Fibroblast of skin of left quadriceps (primary cell): ENCODE results near the gene AGTRAP.
A peak's percentile ranks its signal among the peaks of the same experiment; 100 is the strongest.

Experiments
- DNase-seq, 2 experiments: peaks; one replicate each; pipeline ENCODE4 v3.0.0-alpha.2; 2013; ENCODE audit warnings: low read depth in 2 of 2

AGTRAP gene

GRCh38 chr1:11735854-11736745 is at the start of gene AGTRAP:
AGTRAP (plus strand) TSS chr1:11736136; CDS start chr1:11736209, 73 bp downstream.
- DNase-seq, result peak; percentile 67 to 72

DNA sequence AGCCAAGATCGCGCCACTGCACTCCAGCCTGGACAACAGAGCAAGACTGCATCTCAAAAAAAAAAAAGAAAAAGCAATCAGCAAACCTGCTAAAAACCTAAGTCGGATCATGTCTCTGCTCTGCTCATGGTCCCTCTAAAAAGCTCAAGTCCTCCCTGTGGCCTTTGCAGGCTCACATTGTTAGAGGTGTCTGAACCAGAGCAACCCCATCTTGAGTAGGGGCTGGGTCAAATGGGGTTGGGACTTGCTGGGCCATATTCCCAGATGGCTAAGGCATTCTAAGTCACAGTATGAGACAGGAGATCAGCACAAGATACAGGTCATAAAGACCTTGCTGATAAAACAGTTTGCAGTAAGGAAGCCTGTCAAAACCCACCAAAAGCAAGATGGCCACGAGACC is 47.4 kb upstream of the AGTRAP start:
- DNase-seq, result no peak

DNA sequence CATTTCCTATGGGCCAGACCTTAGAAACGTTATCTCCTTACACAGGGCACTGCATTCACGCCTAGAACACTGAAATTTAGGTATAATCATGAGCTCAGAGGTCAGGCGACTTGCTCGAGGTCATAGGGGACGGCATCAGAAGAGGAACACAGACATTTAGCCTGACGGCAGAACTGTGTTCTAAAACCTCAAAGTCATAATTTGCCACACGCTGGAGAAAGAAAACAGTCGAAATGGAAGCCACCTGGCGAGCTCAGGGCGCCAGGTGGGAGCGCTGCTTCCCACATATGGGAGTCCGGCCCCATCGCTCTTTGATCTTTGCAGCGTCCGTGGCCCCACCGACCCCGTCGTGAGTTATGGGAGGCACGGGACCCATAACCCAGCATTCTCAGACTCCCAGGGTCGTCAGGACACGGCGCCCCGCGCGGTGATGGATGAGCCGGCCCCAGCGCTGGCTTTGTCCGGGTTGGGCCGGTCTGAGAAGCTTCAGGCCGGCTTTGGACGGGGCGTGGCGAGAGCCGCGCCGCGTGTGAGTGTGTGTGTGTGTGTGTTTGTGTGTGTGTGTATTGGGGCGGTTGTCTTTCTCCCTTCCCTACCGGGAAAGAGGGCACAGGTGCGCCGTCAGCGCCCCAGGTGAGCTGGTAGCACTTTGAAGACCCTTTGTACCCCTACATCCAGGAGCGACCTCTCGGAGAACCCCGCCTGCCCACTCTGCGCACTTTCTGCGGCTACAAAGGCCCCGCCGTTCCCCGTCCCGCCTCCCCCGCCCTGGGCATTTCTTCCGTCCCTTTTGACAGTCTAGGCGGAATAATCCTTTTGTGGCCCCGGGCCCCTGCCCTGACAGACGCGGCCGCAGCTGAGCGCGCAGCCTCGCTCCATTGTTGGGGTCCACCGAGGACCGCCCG is 45.3 kb upstream of the AGTRAP start:
- no peak for DNase-seq

DNA sequence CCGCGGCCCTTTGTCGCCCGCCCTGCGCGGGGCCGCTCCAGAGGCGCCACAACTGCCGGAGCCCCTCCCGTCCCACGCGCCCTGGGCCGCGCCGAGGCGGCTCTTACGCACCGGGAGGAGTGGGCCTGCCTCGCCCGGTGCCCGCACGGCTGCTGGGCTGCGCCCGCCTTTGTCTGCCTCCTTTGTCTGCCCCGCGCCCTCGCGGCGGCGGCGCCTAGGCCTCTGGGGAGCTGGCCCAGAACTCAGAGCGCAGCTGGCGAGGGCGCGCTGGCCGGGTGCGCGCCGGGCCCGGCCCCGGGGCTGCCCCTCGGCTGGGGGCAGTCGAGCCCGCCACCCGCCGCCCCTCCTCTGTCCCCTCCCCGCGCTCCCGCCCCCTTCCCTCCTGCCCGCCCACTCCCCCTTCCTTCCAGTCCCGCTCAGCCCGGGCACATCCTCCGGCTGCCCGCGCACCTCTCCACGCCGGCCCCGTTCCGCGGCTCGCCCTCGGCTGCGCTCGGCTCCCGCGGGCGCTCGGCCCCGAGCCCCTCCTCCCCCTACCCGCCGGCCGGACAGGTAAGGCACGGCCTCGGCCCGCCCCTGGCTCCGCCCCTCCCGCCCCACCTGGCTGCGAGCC is 44.5 kb upstream of the AGTRAP start, which contains the start of gene DRAXIN:
Gene DRAXIN (plus strand): TSS at position 409 of the 613 bp plus-strand sequence. CDS start 14,549 bp downstream, outside the sequence.
- no peak for DNase-seq

DNA sequence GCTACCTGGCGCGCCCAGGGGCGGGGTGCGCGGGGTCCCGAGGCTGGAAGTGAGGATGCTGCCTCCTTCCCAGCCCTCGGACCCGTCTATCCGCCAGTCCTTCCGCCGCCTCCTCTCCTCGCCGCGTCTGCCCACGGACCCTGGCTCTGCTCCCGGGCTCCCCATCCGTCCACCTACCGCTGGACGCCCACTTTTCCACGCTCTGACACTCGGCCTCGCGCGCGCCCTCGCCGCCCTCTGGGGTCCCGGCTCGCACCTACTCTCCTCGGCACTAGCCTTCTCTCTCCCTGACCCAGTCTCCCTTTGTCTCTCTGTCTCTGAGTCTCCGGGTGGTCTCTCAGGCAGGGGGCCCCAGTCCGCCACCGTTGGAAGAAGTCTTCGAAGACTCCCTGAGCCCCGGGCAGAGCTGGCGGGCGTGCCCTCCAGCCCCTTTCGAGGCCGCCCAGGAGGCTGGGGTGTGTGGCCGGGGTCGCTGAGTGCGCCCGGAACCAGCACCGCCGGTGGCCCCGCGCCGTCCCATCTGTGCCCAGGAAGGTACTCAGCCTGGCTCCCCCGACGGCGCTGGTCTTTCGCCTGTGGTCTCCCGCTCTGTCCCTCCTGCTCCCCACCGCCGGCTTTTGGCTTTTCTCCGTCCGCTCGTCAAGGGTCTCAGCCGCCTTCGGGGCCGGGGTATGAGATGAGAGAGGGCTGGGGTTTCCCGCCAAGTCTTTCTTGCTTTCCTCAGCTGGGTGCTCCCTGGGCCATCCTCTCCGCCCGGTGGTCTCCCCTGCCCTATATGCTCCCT is 43.8 kb upstream of the AGTRAP start:
- DNase-seq, result no peak

DNA sequence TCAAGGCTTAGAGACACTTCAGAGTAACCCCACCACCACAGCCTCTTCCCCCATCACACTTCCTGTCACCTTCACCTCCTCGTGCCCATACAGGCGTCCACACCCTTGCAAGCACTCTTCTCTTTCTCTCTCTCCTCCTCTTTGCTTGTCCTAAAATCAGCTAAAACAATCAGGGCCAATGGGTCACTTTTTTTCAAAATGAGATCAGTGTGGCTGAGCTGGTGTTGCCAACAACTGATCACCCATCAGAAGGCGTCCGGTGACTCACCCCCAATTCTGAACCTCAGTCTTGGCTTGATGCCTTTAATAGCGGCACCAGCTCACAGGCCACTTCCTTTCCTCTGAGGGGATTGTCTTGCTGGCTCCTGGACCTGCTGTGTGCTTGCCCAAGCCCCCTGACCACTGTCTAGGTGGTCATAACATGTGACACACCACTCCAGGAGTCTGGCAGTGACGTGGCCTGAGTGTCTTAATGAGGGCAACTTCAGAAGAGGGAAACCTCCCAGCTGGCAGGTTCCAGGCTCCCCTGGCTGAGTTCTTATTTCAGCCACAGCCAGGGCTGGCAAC is 42.8 kb upstream of the AGTRAP start:
- peak; percentile 21 to 25 for DNase-seq

- DNase-seq, result no peak
These were observed 42.0 kb upstream of the AGTRAP start for GRCh38 chr1:11693917-11694316.

GRCh38 chr1:11695861-11696260 is 40.1 kb upstream of the AGTRAP start:
- DNase-seq, result no peak

GRCh38 chr1:11697188-11697892 is 38.6 kb upstream of the AGTRAP start:
- DNase-seq, result no peak

- DNase-seq, result no peak
These were observed 38.1 kb upstream of the AGTRAP start for GRCh38 chr1:11697893-11698210.

DNA sequence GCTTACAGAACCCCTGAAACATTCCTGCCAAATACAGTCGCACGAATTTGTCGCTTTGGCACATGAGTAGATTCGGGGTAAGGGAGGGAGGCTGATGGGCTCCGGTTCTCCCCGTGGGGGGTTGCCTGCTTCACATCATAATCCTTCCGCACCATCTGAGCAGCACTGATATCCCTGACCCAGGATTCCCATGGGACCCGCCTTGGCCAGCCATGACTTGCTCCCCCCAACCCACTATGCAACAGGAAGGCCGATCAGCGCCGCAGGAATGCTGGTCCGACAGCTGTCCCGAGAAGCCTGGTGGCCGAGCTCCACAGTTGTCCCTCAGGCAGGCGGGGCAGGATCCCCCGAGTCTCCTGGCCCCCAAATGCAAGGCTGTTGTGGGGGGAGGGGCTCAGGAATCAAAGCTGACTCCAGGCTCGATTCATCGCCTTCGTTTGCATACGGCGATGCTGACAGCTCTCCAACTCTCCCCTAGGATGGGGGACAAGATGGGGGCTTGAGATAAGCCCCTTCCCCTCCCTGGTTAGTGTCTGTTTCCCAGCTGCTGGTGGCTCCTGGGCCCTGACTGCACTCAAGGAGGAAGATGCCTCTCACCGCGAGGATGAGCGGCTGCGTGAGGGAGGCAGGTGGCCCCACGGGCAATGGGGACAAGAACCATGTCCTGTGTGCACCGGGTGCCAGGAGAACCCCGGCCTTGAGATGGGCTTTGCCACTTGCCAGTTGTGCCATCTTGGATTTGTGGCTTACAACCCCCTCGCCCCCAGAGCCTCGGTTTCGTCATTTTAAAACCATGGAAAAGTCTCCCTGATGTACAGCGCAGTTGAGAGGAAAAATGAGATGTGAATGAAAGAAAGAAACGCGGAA is 35.1 kb upstream of the AGTRAP start:
- no peak for DNase-seq

GRCh38 chr1:11701551-11701961 is 34.4 kb upstream of the AGTRAP start:
- no peak for DNase-seq

GRCh38 chr1:11701981-11702803 is 33.7 kb upstream of the AGTRAP start:
- no peak for DNase-seq

DNA sequence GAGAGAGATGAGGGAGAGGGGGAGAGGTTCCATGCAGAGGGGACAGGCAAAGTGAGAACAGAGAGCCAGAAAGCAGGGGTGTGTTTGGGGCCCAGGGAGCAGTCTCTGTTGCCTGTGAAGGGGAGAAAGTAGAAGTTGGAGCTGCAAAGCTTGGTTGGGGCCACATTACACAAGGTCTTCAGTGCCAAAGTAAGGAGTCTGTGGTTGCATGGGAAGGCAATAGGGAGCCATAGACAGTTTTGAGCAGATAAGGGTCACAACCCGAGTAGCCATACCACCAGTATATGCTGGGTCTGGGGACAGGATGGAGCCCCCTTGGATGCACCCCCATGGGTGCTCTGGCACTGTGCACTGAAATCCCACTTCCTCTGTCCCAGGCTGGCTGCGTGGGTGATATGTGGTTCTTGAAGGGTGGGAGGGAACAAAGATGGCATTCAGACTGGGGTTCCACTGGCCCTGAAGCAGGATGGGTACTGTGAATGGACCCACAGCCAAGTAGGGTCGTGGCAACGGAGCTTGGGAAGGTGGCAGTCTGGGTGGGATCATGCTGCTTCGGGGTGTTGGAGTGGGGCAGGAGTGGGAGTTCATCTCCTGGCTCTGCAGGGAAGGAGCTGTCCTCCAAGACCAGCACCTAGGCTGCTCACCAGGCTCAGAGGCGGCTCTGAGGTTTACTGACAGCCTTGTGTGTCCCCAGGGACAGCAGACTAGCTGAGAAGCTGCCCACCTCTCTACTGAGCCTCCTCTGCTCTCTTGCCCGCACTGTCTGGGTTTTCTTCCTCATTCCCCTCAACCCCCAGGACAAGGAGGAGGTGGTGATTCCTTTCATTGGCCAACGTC is 32.4 kb upstream of the AGTRAP start:
- no peak for DNase-seq

DNA sequence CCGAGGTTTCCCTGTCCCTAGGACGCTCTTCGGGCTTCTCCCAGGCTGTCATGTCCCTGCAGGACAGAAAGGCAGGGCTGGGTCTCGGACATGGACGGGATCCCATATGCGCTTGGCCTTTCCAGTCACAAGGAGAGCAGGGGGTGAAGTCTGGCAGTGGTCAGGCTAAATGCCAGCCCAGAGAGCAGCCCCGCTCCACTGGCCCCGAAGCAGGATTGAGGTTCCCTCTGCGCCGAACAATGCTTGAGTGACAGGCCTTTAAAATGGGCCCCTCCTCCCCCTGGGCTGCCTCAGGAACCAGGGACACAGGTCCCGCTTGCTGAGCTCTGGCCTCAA is 31.8 kb upstream of the AGTRAP start:
- DNase-seq, result no peak

DNA sequence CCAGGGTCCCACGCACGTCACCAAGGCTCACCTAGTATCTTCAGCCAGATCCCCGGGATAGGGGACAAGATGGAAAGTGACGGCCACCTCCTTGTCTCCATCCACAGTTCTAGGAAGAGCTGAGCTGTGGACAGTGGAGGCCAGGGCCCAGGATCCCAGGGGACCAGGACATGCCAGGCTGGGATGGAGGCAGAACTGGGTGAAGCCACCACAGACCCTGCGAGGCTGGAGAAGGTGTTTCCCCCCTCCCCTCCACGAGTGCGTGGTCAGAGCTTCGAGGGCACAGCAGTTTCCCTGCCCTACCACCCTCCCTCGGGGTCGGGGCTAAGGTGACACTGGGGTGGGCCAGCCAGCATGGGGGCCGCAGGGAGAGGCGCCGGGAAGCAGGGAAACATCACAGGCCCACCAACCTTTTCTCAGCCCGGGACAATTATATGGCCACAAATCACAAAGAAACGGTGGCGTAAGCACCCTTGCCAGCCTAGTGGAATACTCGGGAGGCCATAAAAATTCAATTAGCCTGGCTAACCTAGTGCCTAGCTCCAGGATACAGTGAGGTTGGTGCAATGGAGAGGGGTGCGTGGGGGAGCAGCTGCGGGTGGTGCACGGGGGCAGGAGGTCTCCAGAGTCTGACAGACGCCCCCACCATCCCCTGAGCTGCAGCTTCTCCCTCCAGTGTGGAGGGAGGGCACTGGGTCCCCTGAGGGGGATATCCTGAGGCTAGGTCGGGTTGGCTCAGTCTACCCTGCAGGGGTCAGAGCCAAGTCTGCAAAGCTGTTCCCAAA is 31.1 kb upstream of the AGTRAP start:
- DNase-seq, result no peak

DNA sequence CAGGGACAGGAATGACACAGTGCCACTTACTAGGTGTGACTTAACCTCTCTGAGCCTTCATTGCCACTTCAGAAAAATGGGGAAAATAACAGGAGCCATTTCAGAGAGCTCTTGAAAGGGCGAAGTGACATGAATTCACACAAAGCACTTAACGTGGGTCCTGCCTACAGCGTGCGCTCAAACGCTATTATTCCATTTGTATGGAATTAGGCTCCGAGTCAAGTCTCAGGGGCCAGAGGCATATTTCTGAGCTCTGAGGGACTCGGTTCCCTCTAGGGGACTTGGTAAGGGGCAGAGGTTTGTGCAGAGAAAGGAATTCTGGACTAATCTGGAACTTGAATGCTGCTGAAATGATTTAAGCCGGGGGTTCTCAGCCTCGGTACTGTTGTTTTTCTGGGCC is 30.3 kb upstream of the AGTRAP start:
- DNase-seq, result no peak
